HCT116 (cell line): ENCODE results near the gene DNAJC6.

ENCODE experiments used
- POLR2A ChIP-seq: IDR thresholded peaks from 2 replicates; pipeline ENCODE4 v1.7.0; 2011; ENCODE audit warnings: borderline replicate concordance; ENCODE audit not compliant: insufficient read depth, insufficient read length; ENCODE audit errors: extremely low read depth
- ZBTB33 ChIP-seq: IDR thresholded peaks from 2 replicates; pipeline ENCODE4 v1.6.1; 2011; ENCODE audit warnings: mild to moderate bottlenecking, low read length, moderate library complexity; ENCODE audit not compliant: insufficient replicate concordance; ENCODE audit errors: extremely low read depth

DNA sequence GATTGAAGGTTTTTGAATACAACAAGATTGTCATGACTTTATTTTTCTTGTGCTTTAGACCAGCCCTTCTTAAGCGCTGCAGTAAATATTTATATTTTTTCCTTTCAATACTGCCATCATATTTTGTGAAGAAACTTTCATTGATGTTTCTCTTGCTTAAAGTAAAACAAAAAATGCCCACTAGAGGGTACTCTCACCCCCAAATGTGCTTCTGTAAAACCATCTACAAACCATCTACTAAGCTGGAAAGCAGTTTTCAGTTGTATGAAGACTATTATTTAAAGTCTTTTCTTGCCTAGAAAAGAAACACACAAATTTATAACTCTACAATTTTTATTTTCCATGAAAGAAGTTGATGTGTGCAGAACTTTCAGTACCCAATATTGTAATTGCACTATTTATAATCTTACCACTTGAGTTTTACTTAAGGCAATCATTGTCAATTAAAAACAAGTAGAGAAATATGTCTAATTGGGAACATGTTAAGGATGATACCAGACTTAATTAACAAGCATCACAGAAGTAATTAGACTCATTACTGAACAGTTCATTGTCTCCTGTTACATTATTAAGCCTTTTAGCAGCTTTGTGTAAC, 121.9 kb downstream of the DNAJC6 start:
- TF ChIP-seq ZBTB33 (no peak), POLR2A (no peak)
